Measurements from ENCODE around the gene SERAC1. TPM values are rescaled to one million over a fixed set of nuclear protein-coding genes. Genes with fewer than 3 reads are reported as not detected.

The SERAC1 gene
- total RNA-seq, 4 donors from 2014 or later, result 14.9 to 17.6 (median 17.0) TPM

- TF ChIP-seq CTCF (IDR thresholded peaks at IDR 0.05) (no peak), POLR2A (IDR thresholded peaks at IDR 0.05) (no peak)
- peak in 1 of 2 donors; percentile 35 for DNase-seq
- Histone ChIP-seq H3K27ac (no peak overlapping the region), H3K4me1 (peaks cover 27 to 41% of the 10 kb centered on the region in 2 donors), H3K9me3 (no peaks in the 10 kb centered on the region), H3K4me3 (replicated peaks in 1 of 3) (no peak overlapping the region), H3K27me3 (no peaks in the 10 kb centered on the region), H3K36me3 (peaks cover 0 to 12% of the 10 kb centered on the region in 2 donors)
- intact Hi-C loops (cut with DNase I), result no loop called here
- WGBS, 2 donors, result 93% methylated on average over 15 to 22 of the region's 24 CpGs
These were observed 103.3 kb downstream of the SERAC1 start for GRCh38 chr6:158064725-158065251.

- peaks cover 0 to 12% of the 10 kb centered on the region in 2 donors for H3K36me3 ChIP-seq
- no peak overlapping the region for H3K4me3 ChIP-seq (replicated peaks in 1 of 3)
- peaks cover 29 to 41% of the 10 kb centered on the region in 2 donors for H3K4me1 ChIP-seq
- no peaks in the 10 kb centered on the region for H3K9me3 ChIP-seq
- 97% methylated on average over 11 of the region's 11 CpGs for WGBS, 2 donors
- no peak overlapping the region for H3K27ac ChIP-seq
- TF ChIP-seq CTCF (IDR thresholded peaks at IDR 0.05), result no peak
- no peak for TF ChIP-seq POLR2A (IDR thresholded peaks at IDR 0.05)
- intact Hi-C loops (cut with DNase I), result no loop called here
- DNase-seq, result no peak
- no peaks in the 10 kb centered on the region for H3K27me3 ChIP-seq
These were observed 104.3 kb downstream of the SERAC1 start for GRCh38 chr6:158063736-158064135.

- no peak overlapping the region for H3K4me3 ChIP-seq (replicated peaks in 1 of 3)
- peaks cover 0 to 12% of the 10 kb centered on the region in 2 donors for H3K36me3 ChIP-seq
- no peak for DNase-seq
- intact Hi-C loops (cut with DNase I), result no loop called here
- peaks cover 20 to 28% of the 10 kb centered on the region in 2 donors for H3K4me1 ChIP-seq
- no peak for TF ChIP-seq POLR2A (IDR thresholded peaks at IDR 0.05)
- TF ChIP-seq CTCF (IDR thresholded peaks at IDR 0.05), result no peak
- WGBS, 2 donors, result 93 to 94% methylated on average over 19 to 29 of the region's 29 CpGs
- H3K27me3 ChIP-seq, result no peaks in the 10 kb centered on the region
- H3K27ac ChIP-seq, result peak overlapping the region in 2 of 3 donors; percentile 95 to 97
- no peaks in the 10 kb centered on the region for H3K9me3 ChIP-seq
These were observed 106.2 kb downstream of the SERAC1 start for GRCh38 chr6:158061709-158062461.

- 58 to 80% methylated on average over 1 to 3 of the region's 5 CpGs for WGBS, 2 donors
- Histone ChIP-seq H3K4me1 (peaks cover 20 to 28% of the 10 kb centered on the region in 2 donors), H3K4me3 (replicated peaks in 1 of 3) (no peak overlapping the region), H3K27ac (peak overlapping the region; percentile 95 to 99 (median 97)), H3K36me3 (peaks cover 0 to 12% of the 10 kb centered on the region in 2 donors), H3K9me3 (no peaks in the 10 kb centered on the region), H3K27me3 (no peaks in the 10 kb centered on the region)
- TF ChIP-seq CTCF (IDR thresholded peaks at IDR 0.05), result no peak
- intact Hi-C loops (cut with DNase I), result no loop called here
- DNase-seq, result peak in 1 of 2 donors; percentile 15
These were observed 106.7 kb downstream of the SERAC1 start for GRCh38 chr6:158061361-158061708.
